Astrocyte of the cerebellum (primary cell): Measurements from ENCODE around the gene UBL3.

Experiments used
- DNase-seq: peaks from one replicate; pipeline ENCODE4 v3.0.0-alpha.2; 2011; ENCODE audit warnings: low read depth
- H3K4me3 ChIP-seq: 2 replicates; pipeline ENCODE4 v1.5.1; 2011; ENCODE audit warnings: mild to moderate bottlenecking, low read depth, low read length, moderate library complexity
- in situ Hi-C: cut with HindIII; loops from 2 replicates; pipeline ENCODE4 v1.10.0; 2017; ENCODE audit warnings: low sequenced_read_pairs
- TF ChIP-seq, protein P1 (sequence below): IDR thresholded peaks from 2 replicates; pipeline ENCODE4 v1.5.1; 2012; ENCODE audit warnings: low read length, low read depth, moderate library complexity, mild to moderate bottlenecking; ENCODE audit errors: missing control alignments

UBL3 gene

DNA sequence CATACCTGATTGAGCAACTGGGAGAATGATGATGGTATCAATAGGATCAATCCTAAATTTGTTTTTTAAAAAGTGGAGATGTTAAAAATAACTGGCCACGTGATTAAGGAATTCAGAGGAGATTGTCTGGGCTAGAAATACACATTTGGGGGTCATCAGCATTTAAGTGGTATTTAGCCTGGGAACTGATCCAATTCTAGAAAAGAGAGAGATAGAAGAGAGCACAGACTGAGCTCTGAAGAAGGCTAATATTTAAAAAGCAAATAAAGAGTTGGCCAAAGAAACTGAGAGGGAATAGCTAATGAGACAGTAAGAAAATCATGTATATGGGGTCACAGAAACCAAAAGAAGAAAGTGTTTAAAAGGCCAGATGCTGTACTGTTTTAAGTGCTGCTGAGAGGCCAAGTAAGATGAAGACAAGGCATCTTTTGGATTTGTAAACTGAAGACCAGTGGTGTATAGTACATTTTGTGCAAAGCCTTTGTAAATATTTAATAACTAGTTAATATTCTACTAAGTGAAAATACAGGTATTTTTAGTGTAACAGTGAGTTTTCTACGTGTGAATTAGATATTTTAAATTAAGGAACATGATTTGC is 40.2 kb downstream of the UBL3 start:
- in situ Hi-C loops = no loop called here

DNA sequence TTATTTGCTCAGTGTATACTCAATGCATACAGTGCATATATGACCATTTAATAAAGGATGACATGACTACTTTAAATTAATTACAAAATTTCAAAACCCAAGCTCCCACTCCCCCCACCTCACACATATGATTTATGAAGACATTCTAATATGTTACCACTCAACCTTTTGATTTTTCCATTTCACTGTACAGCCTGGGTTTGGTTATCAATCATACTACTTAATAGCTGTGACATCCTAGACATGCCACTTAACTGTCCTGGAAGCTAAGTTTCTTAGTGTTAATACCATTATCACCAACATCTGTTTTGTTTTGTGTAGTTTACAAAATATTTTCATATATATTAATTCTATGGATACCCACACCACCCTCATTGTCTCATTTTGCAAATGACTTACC is 42.2 kb downstream of the UBL3 start:
- in situ Hi-C loops = no loop called here
- no peak for DNase-seq
- TF ChIP-seq, protein P1, sequence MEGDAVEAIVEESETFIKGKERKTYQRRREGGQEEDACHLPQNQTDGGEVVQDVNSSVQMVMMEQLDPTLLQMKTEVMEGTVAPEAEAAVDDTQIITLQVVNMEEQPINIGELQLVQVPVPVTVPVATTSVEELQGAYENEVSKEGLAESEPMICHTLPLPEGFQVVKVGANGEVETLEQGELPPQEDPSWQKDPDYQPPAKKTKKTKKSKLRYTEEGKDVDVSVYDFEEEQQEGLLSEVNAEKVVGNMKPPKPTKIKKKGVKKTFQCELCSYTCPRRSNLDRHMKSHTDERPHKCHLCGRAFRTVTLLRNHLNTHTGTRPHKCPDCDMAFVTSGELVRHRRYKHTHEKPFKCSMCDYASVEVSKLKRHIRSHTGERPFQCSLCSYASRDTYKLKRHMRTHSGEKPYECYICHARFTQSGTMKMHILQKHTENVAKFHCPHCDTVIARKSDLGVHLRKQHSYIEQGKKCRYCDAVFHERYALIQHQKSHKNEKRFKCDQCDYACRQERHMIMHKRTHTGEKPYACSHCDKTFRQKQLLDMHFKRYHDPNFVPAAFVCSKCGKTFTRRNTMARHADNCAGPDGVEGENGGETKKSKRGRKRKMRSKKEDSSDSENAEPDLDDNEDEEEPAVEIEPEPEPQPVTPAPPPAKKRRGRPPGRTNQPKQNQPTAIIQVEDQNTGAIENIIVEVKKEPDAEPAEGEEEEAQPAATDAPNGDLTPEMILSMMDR = no peak
- no peak overlapping the region for H3K4me3 ChIP-seq

More for the DNA sequence above, 40.2 kb downstream of the UBL3 start:
- TF ChIP-seq, protein P1 = no peak
- no peak for DNase-seq
- no peak overlapping the region for H3K4me3 ChIP-seq

DNA sequence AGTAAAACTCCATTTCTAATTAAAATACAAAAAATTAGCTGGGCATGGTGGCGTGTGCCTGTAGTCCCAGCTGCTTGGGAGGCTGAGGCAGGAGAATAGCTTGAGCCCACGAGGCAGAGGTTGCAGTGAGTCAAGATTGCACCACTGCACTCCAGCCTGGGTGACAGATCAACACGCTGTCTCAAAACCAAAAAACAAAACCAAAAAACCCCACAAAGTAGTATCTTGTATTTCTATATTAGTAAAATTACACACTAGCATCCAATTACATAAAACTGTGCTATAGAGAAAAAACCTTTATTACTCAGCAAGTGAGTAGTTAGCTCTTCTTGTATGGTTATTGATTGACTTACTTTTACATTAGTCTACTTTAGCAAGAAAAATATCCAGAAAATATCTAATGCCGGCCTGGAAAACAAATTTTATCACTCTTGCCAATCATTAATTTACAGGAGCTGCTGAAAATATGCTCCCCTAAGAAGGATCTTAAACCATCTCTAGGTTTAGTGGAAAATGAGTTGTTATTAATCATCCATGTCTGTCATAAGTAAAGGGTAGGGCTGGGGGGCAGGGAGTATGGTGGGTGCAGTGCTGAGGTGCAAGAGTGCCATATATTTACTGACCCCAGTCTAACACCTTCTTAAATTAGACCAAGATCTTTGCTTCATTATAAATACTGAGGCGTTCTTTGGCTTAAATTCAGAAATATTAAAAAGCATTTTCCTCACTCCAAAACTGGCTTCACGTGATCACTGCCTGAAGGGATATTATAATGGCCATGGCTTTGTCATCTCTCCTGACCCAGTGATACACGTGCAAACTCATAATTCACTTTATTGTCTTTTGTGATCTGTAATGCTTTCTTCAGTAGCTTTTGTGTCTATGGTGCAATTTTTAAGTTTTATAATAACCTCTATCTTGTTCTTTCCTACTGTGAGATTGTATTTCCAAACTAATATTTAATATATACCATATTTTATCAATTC is 44.1 kb downstream of the UBL3 start:
- DNase-seq = no peak
- no peak overlapping the region for H3K4me3 ChIP-seq
- in situ Hi-C loops = no loop called here
- TF ChIP-seq, protein P1 = no peak

DNA sequence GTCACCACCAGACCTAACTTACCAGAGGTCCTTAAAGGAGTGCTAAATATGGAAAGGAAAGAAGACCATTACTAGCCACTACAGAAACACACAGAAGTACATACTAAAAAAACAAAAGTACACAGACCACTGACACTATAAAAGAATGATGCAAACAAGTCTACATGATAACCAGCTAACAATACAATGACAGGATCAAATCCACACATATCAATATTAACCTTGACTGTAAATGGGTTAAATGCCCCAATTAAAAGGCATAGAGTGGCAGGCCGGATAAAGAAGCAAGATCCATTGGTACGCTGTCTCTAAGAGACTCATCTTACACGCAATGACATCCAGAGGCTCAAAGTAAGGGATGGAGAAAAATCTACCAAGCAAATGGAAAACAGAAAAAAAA is 47.2 kb downstream of the UBL3 start:
- in situ Hi-C loops = no loop called here
- TF ChIP-seq, protein P1 = no peak
- DNase-seq = no peak
- H3K4me3 ChIP-seq = no peak overlapping the region

DNA sequence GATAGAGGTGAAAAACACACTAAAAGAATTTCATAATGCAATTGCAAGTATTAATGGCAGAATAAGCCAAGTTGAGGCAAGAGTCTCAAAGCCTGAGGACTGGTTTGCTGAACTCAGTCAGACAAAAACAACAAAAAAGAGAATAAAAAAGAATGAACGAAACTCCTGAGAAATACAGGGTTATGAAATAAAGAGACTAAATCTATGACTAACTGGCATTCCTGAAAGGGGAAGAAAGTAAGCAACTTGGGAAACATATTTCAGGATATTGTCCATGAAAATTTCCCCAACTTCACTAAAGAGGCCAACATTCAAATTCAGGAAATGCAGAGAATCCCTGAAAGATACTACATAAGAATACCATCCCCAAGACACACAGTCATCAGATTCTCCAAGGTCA is 47.8 kb downstream of the UBL3 start:
- TF ChIP-seq, protein P1 = no peak
- in situ Hi-C loops = no loop called here
- no peak for DNase-seq
- no peak overlapping the region for H3K4me3 ChIP-seq

DNA sequence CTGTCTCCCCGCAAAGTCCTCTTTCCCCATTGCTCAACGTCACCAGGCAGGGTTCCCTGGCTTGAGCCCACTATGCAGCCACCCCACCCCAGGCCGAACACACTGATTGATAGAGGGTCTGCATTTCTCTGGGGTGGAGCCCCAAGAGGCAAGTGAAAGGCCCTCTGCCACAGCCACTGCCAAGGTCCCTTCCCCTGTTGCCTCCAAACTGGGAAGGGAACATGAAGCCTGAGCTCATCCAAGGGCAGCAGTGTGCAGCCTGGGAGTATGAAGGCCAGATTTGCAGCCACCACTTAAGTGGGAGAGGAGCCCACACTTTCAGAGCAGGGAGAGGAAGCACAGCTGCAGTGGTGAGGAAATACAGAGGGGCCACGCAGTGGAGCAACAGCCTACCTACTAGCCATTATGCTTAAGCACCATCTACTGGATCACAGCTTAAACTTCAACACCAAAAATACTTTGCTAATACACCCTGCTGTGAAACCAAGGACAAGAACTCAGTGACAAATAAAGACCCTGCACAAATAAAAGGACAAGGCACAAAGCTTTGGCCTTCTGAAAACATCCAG is 48.6 kb downstream of the UBL3 start:
- H3K4me3 ChIP-seq = no peak overlapping the region
- DNase-seq = no peak
- in situ Hi-C loops = no loop called here
- TF ChIP-seq, protein P1 = no peak
